ENCODE results near the gene PLEKHA3.
"Not testable (repeated sequence)": the region's sequence is repeated elsewhere in the genome, so short reads cannot be mapped to it uniquely, and the experiment has no call there.

The PLEKHA3 gene

DNA sequence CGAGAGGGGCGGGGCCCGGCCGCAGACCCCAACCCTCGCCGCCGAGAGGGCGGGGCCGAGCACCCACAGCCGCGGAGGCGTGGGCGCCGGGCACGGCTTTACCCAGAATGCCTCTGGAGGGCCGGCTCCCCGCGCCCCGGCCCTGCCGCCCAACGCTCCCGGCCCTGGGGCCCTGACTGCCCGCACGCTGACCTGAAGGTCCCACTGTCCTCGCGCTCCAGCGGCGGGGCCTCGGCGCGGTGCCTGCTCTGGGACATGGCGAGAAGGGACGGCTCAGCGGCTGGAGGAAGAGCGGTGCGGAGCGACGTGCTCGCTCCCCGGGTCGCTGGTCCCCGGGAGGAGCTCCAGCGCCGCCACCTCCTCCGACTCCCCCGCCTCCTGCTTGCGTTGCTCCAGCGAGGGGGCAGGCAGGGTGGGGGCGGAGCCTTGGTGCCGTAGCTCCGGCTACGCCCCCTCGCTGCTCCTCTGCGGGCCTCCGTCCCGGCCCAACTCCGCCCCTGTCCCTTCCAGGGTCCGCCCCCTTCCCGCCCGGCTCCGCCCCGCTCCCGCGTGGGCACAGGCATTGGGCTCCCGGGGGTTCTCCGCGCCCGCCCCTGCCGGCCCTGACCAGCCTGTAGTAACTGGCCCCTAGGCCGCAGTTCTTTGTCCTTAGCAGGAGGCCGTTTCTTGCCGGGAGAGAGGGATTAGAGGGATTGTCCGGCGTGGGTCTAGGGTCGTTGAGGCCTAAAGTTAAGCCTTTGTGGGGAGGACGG is 29.3 kb upstream of the PLEKHA3 start, which contains the start of the genes PJVK and PRKRA:
Gene PJVK, plus strand, starts transcription at position 605 of the 752 bp plus-strand sequence. CDS start 2,032 bp downstream, outside the sequence.
Gene PRKRA, minus strand, starts transcription at position 402 of the 752 bp plus-strand sequence. Its CDS starts 145 bp downstream, at position 257.
- TF ChIP-seq CTCF (conservative IDR thresholded peaks at IDR 0.05; ENCODE audit: control insufficient read depth, insufficient read depth, low read depth, low read length) = no peak

GRCh38 chr2:178452334-178452733 is 27.9 kb upstream of the PLEKHA3 start:
- DNase-seq (ENCODE audit: low read depth) = no peak
- no peak for TF ChIP-seq CTCF (conservative IDR thresholded peaks at IDR 0.05; ENCODE audit: control insufficient read depth, insufficient read depth, low read depth, low read length)
- no peak overlapping the region for H3K4me3 ChIP-seq (ENCODE audit: control insufficient read depth, low read depth, low read length)

More for the DNA sequence above, 29.3 kb upstream of the PLEKHA3 start, which contains the start of the genes PJVK and PRKRA:
- peak; percentile 96 for DNase-seq (ENCODE audit: low read depth)
- peak within 1 kb of the TSS; percentile 84 for H3K4me3 ChIP-seq (ENCODE audit: control insufficient read depth, low read depth, low read length)

DNA sequence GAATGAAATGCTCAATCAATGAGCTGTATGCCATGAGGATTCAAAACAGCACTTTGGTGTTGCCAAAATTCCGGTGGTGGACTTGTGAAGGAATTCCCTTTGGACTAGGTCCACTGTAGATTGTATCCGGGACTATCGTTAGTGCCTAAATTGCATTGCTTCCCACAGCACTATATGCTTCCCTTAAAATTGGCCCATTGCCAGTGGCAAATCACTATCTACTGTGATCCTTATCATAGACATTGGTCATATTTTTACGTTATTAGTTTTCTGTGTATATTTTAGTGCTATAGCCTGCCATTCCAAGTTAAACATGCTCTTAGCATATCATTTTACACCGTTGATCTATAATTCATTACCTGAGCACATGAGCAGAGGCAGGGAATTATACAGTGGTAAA is 27.4 kb upstream of the PLEKHA3 start:
- H3K4me3 ChIP-seq (ENCODE audit: control insufficient read depth, low read depth, low read length) = no peak overlapping the region
- no peak for TF ChIP-seq CTCF (conservative IDR thresholded peaks at IDR 0.05; ENCODE audit: control insufficient read depth, insufficient read depth, low read depth, low read length)
- DNase-seq (ENCODE audit: low read depth) = no peak

DNA sequence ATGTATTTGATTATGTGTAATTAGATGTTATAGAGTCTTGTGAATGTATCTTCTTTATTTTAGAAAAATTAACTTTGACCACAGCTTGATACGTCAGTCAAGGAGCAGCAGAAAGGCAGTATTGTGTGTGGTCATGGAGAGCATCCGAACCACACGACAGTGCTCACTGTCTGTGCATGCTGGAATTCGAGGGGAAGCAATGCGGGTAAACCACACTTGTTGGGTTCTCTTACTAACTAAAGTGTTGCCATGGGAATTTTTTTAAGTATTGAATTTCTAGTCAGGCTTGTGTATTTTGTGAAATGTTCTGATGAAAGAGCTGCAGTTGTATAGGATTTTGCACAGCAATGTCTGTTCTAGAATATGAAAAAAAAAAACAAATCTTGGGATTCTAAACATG is 24.3 kb upstream of the PLEKHA3 start:
- DNase-seq (ENCODE audit: low read depth) = no peak

DNA sequence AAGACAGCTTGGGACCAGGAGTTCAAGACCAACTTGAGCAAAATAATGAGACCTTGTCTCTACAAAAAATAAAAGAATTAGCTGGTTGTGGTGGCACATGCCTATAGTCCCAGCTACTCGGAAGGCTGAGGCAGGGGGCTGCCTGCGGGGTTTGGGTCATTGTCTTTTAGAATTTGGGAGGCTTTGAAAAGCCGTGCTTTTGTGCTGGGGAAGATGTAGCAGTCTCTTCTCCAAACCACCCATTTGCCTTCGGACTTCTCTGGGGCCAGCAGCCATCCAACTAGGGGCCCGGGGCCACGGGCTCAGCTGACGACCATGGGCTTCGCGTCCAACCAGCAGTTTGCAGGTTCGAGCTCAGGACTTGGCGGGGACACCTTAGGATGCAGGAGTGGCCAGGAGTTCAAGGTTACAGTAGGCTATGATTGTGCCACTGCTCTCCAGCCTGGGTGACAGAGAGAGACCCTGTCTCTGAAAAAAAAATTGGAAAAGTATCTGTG is 22.8 kb upstream of the PLEKHA3 start:
- no peak for DNase-seq (ENCODE audit: low read depth)
- H3K4me3 ChIP-seq (ENCODE audit: control insufficient read depth, low read depth, low read length) = no peak overlapping the region
- no peak for TF ChIP-seq CTCF (conservative IDR thresholded peaks at IDR 0.05; ENCODE audit: control insufficient read depth, insufficient read depth, low read depth, low read length)

More for the DNA sequence above, 24.3 kb upstream of the PLEKHA3 start:
- no peak for TF ChIP-seq CTCF (conservative IDR thresholded peaks at IDR 0.05; ENCODE audit: control insufficient read depth, insufficient read depth, low read depth, low read length)
- no peak overlapping the region for H3K4me3 ChIP-seq (ENCODE audit: control insufficient read depth, low read depth, low read length)

- DNase-seq (ENCODE audit: low read depth) = no peak
- TF ChIP-seq CTCF (conservative IDR thresholded peaks at IDR 0.05; ENCODE audit: control insufficient read depth, insufficient read depth, low read depth, low read length) = no peak
- H3K4me3 ChIP-seq (ENCODE audit: control insufficient read depth, low read depth, low read length) = no peak overlapping the region
Measured at GRCh38 chr2:178469219-178469849, 10.9 kb upstream of the PLEKHA3 start.

- H3K4me3 ChIP-seq (ENCODE audit: control insufficient read depth, low read depth, low read length) = not testable (repeated sequence)
- peak; percentile 15 for DNase-seq (ENCODE audit: low read depth)
Measured at GRCh38 chr2:178471313-178471712, 8.9 kb upstream of the PLEKHA3 start.
